ENCODE data around the gene SHKBP1.

Gene SHKBP1

DNA sequence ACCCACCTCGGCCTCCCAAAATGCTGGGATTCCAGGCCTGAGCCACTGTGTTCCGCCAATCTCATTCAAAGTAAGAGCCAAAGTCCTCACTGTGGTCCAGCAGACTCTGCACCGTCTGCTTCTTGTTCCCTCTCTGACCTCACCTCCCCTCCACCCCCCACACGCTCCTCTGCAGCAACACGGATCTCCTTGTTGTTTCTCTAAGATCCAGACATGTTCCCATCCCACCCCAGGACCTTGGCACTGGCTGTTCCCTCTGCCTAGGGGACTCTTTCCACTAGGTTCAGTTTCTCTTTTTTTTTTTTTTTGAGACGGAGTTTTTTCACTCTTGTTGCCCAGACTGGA is 62.9 kb downstream of the SHKBP1 start:
- TF ChIP-seq, protein P1, sequence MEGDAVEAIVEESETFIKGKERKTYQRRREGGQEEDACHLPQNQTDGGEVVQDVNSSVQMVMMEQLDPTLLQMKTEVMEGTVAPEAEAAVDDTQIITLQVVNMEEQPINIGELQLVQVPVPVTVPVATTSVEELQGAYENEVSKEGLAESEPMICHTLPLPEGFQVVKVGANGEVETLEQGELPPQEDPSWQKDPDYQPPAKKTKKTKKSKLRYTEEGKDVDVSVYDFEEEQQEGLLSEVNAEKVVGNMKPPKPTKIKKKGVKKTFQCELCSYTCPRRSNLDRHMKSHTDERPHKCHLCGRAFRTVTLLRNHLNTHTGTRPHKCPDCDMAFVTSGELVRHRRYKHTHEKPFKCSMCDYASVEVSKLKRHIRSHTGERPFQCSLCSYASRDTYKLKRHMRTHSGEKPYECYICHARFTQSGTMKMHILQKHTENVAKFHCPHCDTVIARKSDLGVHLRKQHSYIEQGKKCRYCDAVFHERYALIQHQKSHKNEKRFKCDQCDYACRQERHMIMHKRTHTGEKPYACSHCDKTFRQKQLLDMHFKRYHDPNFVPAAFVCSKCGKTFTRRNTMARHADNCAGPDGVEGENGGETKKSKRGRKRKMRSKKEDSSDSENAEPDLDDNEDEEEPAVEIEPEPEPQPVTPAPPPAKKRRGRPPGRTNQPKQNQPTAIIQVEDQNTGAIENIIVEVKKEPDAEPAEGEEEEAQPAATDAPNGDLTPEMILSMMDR (IDR thresholded peaks at IDR 0.05; ENCODE audit: insufficient read depth, missing control alignments), result no peak
- no peak for FAIRE-seq
- no peak for DNase-seq (ENCODE audit: insufficient read length, low spot score)

DNA sequence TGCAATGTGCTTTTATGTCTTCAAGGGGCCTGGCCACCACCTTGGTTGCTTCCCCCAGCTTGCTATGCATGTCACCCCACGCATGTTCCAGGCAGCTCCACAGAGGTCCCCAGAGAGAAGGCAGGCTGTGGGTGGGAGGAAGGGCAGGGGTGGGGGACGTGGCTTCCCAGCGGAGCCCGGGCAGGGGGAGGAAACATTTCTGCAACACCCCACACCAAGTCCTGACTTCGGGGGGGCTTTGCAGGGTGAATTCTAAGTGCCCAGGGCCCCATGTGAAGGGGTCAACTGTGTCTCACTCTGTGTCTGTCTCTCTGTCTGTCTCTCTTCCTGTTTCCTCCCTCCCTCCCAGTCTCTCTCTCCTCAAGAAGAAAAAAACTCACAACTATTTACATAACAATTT is 64.1 kb downstream of the SHKBP1 start:
- TF ChIP-seq, protein P1 (IDR thresholded peaks at IDR 0.05; ENCODE audit: insufficient read depth, missing control alignments), result no peak
- DNase-seq (ENCODE audit: insufficient read length, low spot score) (no peak), FAIRE-seq (no peak)

Data from D721Med (cell line).